Forelimb muscle (tissue), 1 donor: ENCODE results near the gene SPP1. TPM values are rescaled to one million over a fixed set of nuclear protein-coding genes. Genes with fewer than 3 reads are reported as not detected.
"Not testable (repeated sequence)": the region's sequence is repeated elsewhere in the genome, so short reads cannot be mapped to it uniquely, and the experiment has no call there.

Experiments
- DNase-seq: peaks from one replicate; pipeline ENCODE4 v3.0.0-alpha.2; 2013; ENCODE audit warnings: low read depth
- polyA plus RNA-seq: library from polyadenylated mRNA; unstranded; fragments of 120-200 nt; gene quantifications from one replicate; pipeline ENCODE4 v1.2.1, GENCODE V29; 2013; ENCODE audit not compliant: insufficient read length

Gene SPP1
- 85.1 TPM for polyA plus RNA-seq

- peak; percentile 11 for DNase-seq
Observed at GRCh38 chr4:87975466-87975865, at the start of gene SPP1. SPP1 (plus strand) TSS chr4:87975714; CDS start chr4:87976896, 1,182 bp downstream.

- DNase-seq = no peak
Observed at GRCh38 chr4:87926554-87927098, 48.9 kb upstream of the SPP1 start.

- no peak for DNase-seq
Observed at GRCh38 chr4:87930629-87931028, 44.9 kb upstream of the SPP1 start.

- no peak for DNase-seq
Observed at GRCh38 chr4:87931932-87932331, 43.6 kb upstream of the SPP1 start.

GRCh38 chr4:87932718-87933141, 42.8 kb upstream of the SPP1 start:
- no peak for DNase-seq

GRCh38 chr4:87933337-87933736, 42.2 kb upstream of the SPP1 start:
- no peak for DNase-seq

GRCh38 chr4:87934157-87934704, 41.3 kb upstream of the SPP1 start:
- no peak for DNase-seq

GRCh38 chr4:87934973-87935372, 40.5 kb upstream of the SPP1 start:
- DNase-seq = no peak

- DNase-seq = not testable (repeated sequence)
Observed at GRCh38 chr4:87935954-87936353, 39.6 kb upstream of the SPP1 start.

- DNase-seq = no peak
Observed at GRCh38 chr4:87937523-87937922, 38.0 kb upstream of the SPP1 start.

GRCh38 chr4:87938746-87939145, 36.8 kb upstream of the SPP1 start:
- no peak for DNase-seq

GRCh38 chr4:87939978-87940690, 35.4 kb upstream of the SPP1 start:
- no peak for DNase-seq

GRCh38 chr4:87940809-87941208, 34.7 kb upstream of the SPP1 start:
- not testable (repeated sequence) for DNase-seq

- no peak for DNase-seq
Observed at GRCh38 chr4:87941537-87942392, 33.7 kb upstream of the SPP1 start.

GRCh38 chr4:87943660-87944149, 31.8 kb upstream of the SPP1 start:
- DNase-seq = no peak

GRCh38 chr4:87944967-87945366, 30.5 kb upstream of the SPP1 start:
- DNase-seq = no peak

GRCh38 chr4:87946766-87947165, 28.7 kb upstream of the SPP1 start:
- DNase-seq = no peak

- DNase-seq = no peak
Observed at GRCh38 chr4:87947381-87948160, 27.9 kb upstream of the SPP1 start.

- DNase-seq = no peak
Observed at GRCh38 chr4:87949961-87950360, 25.6 kb upstream of the SPP1 start.

- DNase-seq = no peak
Observed at GRCh38 chr4:87950493-87950892, 25.0 kb upstream of the SPP1 start.

- DNase-seq = no peak
Observed at GRCh38 chr4:87950936-87951511, 24.5 kb upstream of the SPP1 start.
